Peyer's patch (tissue), 4 donors: ENCODE results near the gene WDR19.

Experiments used
- CTCF ChIP-seq, 6 experiments: fragments of 450-650 bp in 4 of 6; fragments of 200-600 bp in 2 of 6; sonication (generic) in 1 of 6; IDR thresholded peaks; one replicate each; pipeline ENCODE4 v1.5.1; 2017 to 2019; ENCODE audit warnings: antibody characterized with exemption in 6 of 6, mild to moderate bottlenecking in 3 of 6, moderate library complexity in 1 of 6
- POLR2A ChIP-seq, 2 donors: fragments of 450-650 bp; IDR thresholded peaks; one replicate each; pipeline ENCODE4 v1.5.1; 2017; ENCODE audit warnings: antibody characterized with exemption in 2 of 2, mild to moderate bottlenecking in 2 of 2, moderate library complexity in 2 of 2

GRCh38 chr4:39320381-39321115 lies 138.2 kb downstream of the WDR19 start:
- TF ChIP-seq CTCF (IDR thresholded peaks at IDR 0.05) (no peak), POLR2A (IDR thresholded peaks at IDR 0.05) (no peak)
